Left lobe of liver (tissue), 2 donors: ENCODE data around the gene VPS33A. TPM values are rescaled to one million over a fixed set of nuclear protein-coding genes. Genes with fewer than 3 reads are reported as not detected.
A peak's percentile ranks its signal among the peaks of the same experiment; 100 is the strongest.
"Not testable (repeated sequence)": the region's sequence is repeated elsewhere in the genome, so short reads cannot be mapped to it uniquely, and the experiment has no call there.

Experiments
- ATAC-seq: fragments of 200-7000 bp; cut with Tn5 transposase; one replicate; pipeline ENCODE4 v1.9.1; 2020; ENCODE audit warnings: mild to moderate bottlenecking, moderate library complexity
- DNase-seq: peaks from one replicate; pipeline ENCODE4 v3.0.0-alpha.2; 2020; ENCODE audit warnings: low spot score
- total RNA-seq: library from RNA; stranded (reverse); gene quantifications from one replicate; pipeline ENCODE4 v1.2.1, GENCODE V29; 2021
- donor health status: DM: no; HTN: no; CAD: no; lungs with moderate emphysema.
- donor health status: DM: no; HTN: yes; CAD: no.

Gene VPS33A
- total RNA-seq, 1 donor from 2014 or later: 8.4 TPM

DNA sequence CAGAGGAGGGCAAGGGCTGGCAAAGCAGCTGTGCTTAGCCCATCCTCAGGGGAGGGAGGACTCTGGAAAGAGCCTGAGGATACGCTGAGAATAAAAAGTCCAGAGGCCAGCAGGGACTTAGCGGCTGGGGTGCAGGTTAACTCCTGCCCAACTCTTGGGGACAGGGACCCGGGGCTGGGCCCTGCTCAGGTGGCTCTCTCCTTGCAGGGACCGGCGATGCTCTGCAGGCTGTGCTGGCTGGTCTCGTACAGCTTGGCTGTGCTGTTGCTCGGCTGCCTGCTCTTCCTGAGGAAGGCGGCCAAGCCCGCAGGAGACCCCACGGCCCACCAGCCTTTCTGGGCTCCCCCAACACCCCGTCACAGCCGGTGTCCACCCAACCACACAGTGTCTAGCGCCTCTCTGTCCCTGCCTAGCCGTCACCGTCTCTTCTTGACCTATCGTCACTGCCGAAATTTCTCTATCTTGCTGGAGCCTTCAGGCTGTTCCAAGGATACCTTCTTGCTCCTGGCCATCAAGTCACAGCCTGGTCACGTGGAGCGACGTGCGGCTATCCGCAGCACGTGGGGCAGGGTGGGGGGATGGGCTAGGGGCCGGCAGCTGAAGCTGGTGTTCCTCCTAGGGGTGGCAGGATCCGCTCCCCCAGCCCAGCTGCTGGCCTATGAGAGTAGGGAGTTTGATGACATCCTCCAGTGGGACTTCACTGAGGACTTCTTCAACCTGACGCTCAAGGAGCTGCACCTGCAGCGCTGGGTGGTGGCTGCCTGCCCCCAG lies 60.0 kb downstream of the VPS33A start:
- peak; percentile 9 for ATAC-seq

DNA sequence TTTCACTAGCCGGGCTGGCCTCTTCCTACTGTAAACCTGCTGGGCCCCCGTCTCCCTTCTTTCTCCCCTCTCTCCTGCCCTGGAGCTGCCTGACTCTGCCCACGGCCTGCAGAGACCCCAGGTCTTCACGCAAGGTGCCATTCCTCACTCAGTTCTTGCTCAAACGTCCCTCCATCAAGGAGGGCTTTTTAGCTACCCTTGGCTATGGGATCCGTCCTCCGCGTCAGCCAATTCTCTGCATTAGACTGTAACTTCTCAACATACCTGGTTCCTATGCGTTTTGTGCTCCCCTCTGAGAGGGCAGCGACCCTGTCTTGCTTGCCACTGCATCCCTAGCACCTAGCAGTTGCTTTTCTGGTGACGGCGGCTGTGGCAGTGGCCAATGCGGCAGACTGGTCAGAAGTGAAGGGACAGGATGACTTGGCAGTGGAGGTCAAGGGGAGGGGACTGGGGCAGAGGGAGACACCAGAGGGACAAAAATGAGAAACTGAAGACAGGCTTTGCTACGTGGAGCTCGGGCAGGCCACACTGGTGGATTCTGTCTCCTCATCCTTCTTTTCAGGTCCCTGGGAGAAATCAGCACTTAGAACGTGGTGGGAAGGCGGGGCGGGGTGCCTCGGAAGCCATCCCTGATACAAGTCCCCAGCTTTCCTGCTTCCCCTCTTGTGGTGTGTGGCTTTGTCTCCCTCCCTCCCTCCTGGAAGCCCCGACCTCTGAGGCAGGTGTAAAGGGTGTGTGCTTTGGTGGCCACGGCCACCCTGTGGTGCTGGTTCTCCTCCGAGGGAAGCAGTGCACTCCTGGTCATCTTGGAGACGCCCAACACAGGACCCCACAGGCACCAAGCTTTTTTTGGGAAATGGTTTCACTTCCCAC lies 61.0 kb downstream of the VPS33A start:
- DNase-seq: no peak
- peak; percentile 2 for ATAC-seq

More for the DNA sequence above, 60.0 kb downstream of the VPS33A start:
- DNase-seq: no peak

DNA sequence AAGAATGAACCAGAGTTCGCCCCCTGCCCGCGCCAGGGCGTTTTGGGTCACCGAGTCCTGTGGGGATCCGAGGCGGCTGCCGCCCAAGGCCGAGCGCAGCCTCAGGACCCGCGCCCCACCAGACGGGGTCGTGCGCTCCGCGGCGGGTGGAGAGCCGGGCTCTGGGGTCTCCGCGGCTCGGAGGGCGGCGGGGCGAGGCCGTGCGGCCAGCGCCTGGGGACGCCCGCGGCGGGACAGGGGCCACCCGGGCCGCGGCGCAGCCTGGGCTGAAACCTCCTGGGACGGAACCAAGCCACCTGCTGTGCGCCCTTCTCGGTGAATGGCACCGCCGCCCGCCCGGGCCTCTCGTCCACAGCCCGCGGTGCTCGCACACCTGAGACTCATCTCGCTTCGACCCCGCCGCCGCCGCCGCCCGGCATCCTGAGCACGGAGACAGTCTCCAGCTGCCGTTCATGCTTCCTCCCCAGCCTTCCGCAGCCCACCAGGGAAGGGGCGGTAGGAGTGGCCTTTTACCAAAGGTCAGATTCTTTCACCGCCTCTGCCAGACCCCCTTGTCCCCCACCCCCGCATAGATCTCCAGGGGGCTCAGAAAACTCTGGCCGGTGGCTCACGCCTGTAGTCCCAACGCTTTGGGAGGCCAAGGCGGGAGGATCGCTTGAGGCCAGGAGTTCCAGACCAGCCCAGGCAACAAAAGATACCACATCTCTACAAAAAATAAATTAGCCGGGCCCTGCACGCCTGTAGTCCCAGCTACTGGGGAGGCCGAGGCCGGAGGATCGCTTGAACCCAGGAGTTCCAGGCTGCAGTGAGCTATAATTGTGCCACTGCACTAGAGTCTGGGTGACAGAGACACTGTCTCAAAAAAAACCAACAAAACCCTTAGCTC lies 61.9 kb downstream of the VPS33A start:
- peak; percentile 10 for ATAC-seq
- peak; percentile 45 for DNase-seq

DNA sequence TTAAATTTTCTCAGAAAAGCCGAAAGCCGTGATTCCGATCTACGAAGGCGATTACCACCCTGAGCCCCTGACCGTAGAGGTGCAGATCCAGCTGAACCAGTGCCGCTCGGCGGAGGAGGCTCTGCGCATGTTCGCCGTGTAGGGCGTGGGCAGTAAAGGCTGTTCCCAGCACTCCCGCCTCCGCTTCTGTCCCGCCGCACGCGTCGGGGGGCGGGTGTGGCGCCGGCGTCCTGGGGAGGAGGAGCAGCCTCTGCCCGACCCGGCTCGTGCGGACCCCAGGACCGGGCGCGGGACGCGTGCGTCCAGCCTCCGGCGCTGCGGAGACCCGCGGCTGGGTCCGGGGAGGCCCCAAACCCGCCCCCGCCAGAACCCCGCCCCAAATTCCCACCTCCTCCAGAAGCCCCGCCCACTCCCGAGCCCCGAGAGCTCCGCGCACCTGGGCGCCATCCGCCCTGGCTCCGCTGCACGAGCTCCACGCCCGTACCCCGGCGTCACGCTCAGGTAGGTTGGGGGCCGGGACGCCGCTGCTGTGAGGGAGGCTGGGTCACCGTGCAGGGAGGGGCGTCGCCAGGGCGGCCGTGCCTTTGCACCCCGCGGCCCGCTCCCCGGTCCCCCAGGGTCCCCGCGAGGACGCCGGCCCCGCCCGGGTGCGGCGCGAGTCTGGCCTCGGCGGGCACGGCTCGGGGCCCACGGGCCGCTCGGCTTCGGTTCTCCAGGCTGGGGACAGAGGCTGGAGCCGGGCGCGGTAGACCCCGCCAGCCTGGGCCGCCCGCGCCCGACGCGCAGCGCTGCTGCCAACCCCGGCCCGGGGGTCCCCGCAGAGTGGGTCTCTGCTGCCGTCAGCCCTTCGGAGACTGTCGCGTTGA lies 62.8 kb downstream of the VPS33A start, which contains the start of gene B3GNT4:
Gene B3GNT4, plus strand, starts transcription at position 409 of the 866 bp plus-strand sequence. CDS start 910 bp downstream, outside the sequence.
- ATAC-seq (peak; percentile 82), DNase-seq (peak; percentile 62)

DNA sequence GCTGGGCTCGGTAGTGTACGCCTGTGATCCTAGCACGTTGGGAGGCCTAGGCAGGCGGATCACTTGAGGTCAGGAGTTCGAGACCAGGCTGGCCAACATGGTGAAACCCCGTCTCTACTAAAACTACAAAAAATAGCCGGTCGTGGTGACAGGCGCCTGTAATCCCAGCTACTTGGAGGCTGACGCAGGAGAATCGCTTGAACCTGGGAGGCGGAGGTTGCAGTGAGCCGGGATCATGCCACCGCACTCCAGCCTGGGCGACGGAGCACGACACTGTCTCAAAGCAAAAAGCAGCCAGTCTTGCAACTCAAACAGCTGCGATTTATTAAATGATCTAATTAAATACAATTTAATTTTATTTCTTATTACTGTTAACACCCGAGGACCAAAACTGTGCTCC lies 63.5 kb downstream of the VPS33A start:
- not testable (repeated sequence) for ATAC-seq, DNase-seq

DNA sequence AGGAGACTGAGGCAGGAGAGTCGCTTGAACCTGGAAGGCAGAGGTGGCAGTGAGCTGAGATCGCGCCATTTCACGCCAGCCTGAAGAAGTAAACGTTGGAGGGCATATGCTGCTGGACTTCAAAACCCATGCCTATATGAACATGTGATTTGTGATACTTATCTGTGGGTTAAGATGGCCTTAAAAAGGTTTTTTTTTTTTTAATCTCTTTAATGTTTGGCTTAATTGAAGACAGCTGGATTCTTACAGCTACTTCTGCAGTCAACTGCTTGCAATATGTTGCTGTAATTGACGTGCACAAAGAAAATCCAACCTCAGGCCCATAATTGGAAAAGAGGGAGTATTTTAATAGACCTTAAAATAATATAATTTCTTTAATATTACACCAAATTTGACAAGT lies 64.3 kb downstream of the VPS33A start:
- ATAC-seq: no peak
- DNase-seq: no peak

DNA sequence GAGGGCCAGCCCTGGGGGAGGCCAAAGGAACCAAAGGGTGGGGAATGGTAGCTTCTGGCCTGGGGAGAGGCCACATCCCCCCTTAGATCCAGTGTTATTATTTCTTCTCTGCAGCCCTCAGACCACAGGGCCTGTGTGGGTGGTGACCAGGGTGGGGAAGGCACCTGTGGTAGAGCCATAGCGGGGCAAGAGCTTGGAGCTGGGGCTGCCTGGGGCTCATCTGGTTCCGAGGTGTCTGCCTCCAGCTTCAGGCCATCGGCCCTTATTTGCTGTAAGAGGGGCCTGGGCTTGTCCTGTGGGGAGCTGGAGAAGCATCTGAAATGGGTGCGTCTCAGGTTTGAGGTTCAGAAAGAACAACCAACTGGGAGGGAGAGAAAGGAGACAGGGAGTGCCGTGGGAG lies 64.9 kb downstream of the VPS33A start:
- ATAC-seq (no peak), DNase-seq (no peak)

DNA sequence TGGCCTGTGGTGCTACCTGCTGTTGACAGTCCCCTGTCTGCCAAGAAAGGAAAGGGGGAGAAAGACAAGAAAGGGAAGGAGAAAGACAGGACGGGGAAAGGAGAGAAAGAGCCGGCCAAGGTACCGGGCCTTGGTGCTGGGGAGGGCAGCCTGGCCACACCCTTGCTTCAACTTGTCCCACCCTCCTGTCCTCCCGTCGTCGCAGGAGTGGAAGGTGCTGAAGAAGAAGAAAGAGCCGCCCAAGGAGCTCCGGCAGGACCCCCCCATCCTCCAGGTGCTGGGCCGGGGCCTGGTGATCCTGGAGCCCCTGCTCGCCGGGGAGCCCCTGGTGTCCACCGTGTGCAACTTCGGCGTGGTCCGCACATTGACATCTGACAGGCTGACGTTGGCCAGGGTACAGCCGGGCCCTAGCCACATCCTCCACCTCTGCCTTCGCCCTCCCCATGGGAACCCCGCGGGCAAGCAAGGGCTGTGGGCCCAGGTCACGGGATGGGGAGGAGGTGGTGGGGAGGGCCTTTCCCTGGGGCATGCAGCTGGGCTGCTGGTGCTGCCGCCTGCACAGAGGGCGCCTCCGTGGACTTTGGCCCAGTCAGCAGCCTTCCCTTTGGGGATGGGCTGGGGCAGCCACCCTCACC lies 65.6 kb downstream of the VPS33A start:
- no peak for DNase-seq
- ATAC-seq: no peak

DNA sequence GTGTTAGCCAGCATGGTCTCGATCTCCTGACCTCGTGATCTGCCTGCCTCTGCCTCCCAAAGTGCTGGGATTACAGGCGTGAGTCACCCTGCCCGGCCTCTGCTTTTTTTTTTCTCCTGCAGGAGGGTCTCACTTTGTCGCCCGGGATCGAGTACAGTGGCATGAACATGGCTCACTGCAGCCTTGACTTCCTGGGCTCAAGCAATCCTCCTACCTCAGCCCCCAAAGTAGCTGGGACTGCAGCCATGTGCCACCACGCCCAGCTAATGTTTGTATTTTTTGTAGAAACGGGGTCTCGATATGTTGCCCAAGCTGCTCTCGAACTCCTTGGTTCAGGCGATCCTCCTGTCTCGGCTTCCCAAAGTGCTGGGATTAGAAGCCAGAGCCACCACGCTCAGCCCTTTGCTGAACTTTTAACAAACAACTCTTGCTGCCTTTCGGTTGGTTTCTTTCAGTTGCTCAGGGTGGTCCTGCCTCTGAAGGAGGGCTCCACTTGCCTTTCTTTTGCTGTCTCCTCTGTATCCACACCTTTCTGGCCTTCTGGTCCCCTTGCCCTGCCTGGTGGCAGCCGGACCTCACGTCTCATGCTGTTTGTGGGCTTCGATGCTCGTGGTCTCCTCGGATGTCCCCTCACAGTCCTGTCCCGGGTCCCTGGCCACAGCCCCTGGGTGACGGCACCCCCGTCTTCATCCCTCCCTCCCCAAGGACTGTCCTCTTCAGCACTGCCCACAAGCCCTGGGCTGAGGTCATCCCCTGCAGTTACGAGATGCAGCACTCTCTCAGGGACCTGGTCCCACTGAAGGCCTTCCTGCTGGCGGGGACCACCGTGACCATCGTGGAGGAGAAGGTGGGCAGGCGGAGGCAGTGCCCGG lies 66.6 kb downstream of the VPS33A start:
- DNase-seq (no peak), ATAC-seq (no peak)

DNA sequence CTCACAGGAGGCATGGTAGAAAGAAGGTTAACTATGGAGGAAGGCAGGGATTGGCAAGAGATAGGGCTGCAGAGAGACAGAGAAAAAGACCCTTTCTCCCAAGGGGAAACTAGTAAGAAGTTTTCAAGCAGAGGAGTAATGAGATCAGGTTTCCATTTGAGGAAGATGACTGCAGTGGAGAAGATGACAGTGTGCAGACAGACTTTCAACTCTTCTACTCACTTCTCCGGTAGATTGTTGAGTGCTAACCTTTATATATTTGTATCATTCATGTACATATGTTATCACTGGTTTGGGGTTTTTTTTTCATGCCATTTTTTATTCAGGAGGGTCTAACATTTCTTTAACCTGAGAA lies 68.7 kb downstream of the VPS33A start:
- ATAC-seq: no peak
- no peak for DNase-seq

DNA sequence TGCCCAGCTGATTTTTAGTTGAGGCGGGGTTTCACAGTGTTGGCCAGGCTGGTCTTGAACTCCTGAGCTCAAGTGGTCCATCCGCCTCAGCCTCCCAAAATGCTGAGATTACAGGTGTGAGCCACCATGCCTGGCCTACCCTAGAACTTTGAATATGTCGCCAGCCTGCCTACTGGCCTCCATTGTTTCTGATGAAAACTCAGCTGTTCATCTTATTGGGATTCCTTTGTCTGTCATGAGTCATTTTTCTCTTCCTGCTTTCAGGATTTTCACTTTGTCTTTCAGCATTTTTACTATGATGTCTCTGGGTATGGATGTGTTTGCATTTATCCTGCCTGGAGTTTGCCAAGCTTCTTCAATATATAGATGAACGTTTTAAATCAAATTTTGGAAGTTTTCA lies 70.9 kb downstream of the VPS33A start:
- DNase-seq (no peak), ATAC-seq (no peak)

DNA sequence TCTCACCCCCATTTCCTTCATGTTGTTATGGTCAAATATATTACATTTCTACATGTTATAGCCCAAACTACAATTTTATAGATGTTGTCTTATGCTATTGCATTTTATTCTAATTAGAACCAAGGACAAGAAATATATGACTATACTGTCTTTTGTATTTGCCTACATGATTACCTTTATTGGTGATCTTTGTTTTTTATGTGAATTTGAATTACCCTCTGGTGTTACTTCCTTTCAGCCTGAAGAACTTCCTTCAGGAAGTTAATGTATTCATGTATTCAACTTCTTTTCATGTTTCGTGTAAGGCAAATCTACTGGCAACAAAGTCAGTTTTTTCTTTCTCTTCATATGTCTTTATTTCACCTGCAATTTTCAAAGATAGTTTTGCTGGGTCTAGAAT lies 71.5 kb downstream of the VPS33A start:
- no peak for DNase-seq
- ATAC-seq: no peak

DNA sequence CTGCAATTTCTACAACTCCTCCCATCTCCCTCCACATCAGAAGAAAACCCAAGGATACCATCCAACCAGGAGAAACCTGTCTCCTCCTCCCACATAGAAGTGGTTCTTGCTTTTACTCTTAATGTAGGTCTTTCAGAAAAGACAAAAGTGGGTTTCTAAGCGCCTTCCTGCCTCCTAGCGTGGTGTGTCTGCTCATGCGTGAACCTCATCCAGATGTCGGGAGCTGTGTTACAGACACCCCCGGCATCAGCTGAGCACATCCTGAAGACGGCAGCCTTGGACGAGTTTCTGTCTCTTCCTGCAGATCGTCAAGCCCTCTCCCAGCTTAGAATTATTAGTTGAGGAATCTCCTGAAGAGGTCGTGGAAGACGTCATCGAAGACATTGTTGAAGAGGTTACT lies 73.9 kb downstream of the VPS33A start:
- DNase-seq (no peak), ATAC-seq (no peak)

DNA sequence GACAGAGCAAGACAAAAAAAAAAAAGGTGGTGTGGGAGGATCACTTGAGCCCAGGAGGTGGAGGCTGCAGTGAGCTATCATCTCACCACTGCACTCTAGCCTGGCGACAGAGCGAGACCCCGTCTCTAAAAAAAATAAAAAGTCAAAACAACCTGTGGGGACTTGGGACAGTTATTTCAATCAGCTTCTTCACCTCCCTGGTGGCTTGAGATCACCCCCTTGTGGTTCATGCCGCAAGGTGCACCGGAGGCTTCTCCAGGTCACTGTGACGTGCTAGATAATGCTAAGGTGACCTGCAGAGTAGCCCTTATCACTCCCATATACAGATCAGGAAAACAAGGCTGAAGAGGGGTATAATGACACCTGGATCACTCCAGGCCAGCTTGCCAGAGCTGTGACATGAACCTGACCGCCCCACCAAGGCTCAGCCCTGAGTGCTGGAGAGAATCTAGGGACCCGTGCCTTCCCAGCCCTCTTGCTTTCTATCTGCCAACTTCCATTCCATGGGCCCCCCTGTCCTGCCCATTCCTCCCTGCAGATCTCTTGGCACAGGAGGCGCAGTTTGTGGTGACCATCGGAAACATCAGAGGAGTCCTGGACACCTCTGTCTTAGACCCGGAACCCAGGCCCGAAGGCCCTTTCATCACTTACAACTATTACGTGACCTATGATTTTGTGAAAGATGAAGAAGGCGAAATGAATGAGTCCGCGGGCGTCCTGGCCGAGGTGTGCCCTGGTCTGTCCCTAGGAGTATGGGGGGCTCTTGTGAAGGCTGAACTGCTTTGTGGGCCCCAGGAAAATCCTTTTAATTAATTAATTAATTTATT lies 75.2 kb downstream of the VPS33A start:
- DNase-seq: peak; percentile 79

DNA sequence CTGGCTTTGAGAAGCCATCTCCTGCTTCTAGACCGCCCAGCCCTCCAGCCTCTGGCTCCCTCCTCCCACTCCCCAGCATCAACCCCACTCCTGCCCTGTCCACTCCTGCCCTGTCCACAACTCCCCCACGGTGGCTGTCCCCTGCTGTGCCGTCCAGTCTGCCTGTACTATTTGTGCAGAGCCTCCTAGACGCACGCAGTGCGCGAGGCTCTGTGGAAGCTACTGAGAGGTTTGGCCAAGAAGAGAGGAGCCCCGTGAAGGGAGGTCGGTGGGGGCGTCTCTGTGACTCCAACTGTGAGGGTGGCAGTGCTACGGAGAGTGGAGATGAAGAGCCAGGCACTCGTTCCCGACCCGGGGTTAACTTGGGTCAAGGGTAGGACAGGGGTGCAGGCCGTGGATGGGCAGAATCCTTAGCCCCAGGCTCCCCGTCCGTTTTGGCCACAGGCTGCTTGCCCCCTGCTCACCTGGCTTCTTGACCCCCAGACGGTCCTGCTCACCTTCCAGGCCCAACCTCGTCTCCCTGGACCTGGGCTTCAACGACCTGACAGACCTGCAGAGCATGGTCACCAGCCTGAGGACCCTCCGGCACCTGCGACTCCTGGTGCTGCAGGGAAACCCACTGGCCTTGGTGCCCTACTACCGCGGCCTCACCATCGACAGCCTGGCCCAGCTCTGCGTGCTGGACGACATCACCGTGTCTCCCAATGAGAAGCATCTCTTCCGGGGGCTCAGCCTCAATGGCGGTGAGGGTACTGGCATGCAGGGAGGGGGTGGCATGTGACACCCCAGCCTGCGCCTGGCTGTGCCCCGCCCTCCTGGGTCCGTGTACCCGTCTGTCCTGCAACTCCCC lies 76.4 kb downstream of the VPS33A start:
- DNase-seq (peak; percentile 44), ATAC-seq (no peak)

More for the DNA sequence above, 75.2 kb downstream of the VPS33A start:
- peak; percentile 99 for ATAC-seq

DNA sequence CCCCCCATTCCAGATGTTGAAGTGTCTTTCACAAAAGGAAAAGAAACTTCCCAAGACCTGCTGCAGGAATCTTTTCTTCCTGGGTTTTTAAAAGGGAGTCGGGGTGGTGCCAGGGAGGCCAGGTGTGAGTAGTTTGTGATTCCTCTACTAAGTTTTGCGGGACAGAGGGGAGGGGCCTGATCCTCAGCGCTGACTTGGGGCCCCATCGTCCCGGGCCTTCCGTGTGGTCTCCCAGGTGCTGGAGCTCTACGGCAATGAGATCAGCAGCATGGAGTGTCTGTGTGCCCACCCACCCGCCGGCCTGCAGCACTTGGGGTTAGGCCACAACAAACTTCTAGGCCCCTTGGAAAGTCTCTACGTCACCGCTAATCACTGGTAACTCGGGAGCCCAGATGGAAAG lies 78.8 kb downstream of the VPS33A start:
- no peak for ATAC-seq
- DNase-seq: no peak
